Erythroblast (primary cell): ENCODE data around the gene LTK.

ENCODE experiments used
- GATA1 ChIP-seq: IDR thresholded peaks from 2 replicates; pipeline ENCODE4 v1.6.1; 2011; ENCODE audit warnings: low read depth, mild to moderate bottlenecking, control low read depth, low read length, moderate library complexity
- POLR2A ChIP-seq: IDR thresholded peaks from 2 replicates; pipeline ENCODE4 v1.6.1; 2011; ENCODE audit warnings: mild to moderate bottlenecking, low read length

GRCh38 chr15:41503669-41504010 lies 10.0 kb downstream of the LTK start:
- TF ChIP-seq POLR2A (no peak), GATA1 (no peak)
